ENCODE data around the gene CPT1C. TPM values are rescaled to one million over a fixed set of nuclear protein-coding genes. Genes with fewer than 3 reads are reported as not detected.

Gene CPT1C
- total RNA-seq, 1 donor from 2014 or later = 5.1 TPM

DNA sequence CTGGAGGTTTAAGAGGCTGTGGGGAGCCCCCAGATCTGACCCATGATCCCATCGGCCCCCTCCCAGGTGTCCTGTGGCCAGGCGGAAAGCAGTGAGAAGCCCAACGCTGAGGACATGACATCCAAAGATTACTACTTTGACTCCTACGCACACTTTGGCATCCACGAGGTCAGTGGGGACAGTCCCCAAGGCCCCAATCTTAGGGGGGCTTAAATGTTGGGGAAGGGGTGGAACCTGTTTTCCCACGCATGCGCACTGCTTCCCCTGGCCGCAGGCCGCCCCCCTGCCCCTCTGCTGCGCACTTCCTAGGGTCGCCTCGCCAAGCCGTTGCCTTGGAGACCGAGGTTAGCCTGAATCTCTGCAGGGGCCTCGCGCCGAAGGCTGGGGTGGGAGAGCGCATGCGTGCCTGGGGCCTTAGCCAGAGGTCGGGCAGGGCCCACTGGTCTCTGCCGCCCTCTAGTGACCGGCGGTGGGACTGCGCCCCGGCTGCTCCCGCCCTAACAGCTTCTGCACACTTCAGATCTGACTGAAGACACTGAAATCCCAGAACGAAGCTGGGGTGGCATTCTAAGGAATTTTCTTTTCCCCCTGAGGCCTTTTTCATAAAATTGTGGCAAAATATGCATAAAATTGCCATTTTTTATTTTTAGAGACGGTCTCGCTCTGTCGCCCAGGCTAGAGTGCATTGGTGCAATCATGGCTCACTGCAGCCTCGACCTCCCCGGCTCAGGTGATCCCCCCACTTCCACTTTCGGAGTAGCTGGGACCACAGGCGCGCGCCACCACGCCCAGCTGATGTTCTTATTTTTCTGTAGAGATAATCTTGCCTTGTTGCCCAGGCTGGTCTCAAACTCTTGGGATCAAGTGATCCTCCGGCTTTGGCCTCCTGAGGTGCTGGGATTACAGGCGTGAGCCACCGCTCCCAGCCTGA, 10.2 kb upstream of the CPT1C start:
- intact Hi-C loops (cut with micrococcal nuclease) = loop anchor here (1.0 kb wide), 2 partner anchors 90 to 288 kb away; no protein-coding TSS in a partner anchor

DNA sequence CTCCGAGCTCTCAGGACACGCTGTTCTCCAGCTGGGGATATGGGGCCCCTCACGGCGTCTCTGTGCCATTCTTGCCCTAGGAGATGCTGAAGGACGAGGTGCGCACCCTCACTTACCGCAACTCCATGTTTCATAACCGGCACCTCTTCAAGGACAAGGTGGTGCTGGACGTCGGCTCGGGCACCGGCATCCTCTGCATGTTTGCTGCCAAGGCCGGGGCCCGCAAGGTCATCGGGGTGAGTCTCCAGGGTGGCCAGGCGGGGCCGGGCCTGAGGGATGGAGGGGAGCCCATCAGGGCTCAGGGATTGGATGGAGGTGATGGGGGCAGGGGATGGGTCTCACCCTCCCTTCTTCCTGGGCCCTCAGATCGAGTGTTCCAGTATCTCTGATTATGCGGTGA, 9.1 kb upstream of the CPT1C start:
- intact Hi-C loops (cut with micrococcal nuclease) = no loop called here

DNA sequence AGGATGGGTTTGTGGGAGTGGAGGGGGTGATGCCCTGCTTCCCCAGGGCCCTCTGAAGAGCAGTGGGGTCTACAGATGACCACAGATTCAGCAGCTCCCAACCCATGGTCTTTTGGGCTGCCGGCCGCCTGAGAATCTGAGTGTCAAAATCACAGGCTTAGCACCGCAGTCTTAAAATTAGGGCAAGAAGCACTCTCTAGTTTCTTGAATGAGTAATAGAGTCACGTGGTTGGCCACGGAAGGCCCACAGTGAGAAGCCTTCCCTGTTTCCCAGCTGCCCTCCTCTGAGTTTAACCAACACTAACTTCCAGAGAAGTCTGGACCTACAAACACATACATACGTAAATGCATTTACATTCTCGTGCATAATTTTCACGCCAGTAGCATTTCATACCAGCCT, 8.6 kb upstream of the CPT1C start:
- intact Hi-C loops (cut with micrococcal nuclease) = no loop called here

DNA sequence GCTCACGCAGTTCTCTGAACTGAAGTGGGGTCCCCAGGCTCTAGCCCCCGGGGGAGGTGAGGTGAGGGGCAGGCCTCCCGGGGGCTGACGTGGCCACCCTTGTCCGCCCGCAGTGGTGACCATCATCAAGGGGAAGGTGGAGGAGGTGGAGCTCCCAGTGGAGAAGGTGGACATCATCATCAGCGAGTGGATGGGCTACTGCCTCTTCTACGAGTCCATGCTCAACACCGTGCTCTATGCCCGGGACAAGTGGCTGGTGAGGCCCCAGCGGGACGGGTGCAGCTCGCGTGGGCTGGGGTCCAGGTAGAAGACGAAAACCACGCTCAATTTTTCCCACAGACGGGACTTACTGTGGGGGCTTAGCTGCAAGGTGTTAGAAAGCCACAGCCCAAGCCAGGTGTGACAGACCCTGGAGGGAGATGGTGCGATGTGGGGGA, 7.1 kb upstream of the CPT1C start:
- intact Hi-C loops (cut with micrococcal nuclease) = no loop called here

DNA sequence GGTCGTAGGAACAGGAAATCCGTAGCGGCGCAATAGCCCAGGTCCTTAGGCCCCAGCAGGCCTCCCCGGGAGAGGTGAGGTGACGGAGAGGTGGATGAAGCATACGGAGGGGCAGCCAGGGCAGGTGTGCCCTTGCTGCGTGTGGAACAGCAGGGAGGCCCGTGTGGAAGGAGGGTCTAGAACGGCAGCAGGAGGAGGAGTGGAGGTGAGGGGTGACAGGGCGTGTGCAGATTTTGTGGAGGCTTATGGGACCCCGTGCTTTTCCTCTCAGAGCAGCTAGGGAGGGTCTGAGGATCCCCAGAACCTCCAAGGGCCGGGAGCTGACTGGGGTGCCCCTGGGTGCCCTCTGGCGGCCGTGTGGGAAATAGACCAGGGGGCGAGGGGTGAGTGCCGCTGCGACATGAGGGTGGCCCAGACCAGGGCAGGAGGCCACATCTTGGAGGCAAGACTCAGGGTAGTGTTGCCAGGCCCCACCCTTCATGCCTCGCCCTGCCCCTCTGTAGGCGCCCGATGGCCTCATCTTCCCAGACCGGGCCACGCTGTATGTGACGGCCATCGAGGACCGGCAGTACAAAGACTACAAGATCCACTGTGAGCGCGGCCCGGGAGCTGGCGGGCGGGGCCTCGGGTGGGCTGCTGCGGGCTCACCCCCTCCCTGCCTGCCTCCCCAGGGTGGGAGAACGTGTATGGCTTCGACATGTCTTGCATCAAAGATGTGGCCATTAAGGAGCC, 6.5 kb upstream of the CPT1C start:
- intact Hi-C loops (cut with micrococcal nuclease) = no loop called here

DNA sequence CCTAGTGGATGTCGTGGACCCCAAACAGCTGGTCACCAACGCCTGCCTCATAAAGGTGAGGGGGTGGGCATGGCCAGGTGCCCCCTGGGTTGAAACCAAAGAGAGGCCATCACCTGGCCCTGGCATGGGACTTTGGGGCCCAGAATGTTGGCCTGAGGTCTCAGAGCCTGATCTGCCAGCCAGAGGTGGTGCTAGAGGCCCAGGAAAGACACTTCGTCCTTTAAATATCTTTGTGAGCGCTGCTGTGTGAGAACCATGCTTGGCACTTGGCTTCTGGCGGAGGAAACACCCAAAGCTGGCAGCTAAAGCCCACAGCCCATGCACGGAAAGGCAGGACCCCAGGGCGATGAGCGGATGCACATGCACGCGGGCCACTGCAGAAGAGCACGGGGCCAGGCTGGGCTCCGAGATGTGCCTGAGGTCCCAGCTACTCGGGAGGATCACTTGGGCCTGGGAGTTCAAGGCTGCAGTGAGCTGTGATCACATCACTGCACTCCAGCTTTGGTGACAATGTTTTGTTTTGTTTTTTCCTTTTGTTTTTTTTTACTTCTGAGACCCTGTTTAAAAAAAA, 5.8 kb upstream of the CPT1C start:
- intact Hi-C loops (cut with micrococcal nuclease) = no loop called here

DNA sequence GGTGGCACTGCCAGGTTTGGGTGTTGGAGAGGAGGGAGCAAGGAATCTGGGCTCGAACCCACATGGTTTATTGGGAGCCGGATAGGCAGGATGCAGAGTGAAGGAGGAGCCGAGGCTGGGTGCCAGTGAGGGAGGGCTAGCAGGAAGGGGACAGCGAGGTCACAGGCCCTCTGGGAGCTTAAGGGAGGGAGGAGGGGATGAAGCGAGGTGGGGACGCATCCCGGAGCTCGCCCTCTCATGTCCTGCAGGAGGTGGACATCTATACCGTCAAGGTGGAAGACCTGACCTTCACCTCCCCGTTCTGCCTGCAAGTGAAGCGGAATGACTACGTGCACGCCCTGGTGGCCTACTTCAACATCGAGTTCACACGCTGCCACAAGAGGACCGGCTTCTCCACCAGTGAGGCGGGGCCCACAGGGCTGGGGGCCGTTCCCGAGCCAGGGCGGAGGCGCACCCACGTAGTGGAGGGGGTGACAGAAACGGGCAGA, 5.0 kb upstream of the CPT1C start:
- intact Hi-C loops (cut with micrococcal nuclease) = no loop called here

DNA sequence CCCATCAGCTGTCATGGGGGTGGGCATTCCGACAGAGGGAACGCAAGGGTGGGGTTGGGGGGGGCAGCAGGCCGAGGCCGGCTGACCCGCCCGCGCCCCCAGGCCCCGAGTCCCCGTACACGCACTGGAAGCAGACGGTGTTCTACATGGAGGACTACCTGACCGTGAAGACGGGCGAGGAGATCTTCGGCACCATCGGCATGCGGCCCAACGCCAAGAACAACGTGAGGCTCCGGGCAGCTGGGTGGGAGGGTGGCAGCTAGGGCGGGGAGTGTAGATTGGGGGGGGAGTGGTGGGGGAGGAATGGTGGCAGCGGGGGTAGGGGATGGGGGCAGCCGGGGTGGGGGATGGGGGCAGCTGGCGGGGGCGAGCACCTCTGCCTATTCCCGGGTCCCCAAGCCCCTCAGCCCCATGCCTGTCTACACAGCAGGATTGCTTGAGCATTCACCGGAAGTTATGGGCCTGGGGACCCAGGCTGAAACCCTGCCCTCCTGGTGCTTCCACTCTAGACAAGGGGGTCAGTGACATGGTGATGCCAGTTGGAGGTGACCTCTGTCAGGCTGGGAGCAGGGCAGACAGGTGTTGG, 4.3 kb upstream of the CPT1C start:
- intact Hi-C loops (cut with micrococcal nuclease) = no loop called here

DNA sequence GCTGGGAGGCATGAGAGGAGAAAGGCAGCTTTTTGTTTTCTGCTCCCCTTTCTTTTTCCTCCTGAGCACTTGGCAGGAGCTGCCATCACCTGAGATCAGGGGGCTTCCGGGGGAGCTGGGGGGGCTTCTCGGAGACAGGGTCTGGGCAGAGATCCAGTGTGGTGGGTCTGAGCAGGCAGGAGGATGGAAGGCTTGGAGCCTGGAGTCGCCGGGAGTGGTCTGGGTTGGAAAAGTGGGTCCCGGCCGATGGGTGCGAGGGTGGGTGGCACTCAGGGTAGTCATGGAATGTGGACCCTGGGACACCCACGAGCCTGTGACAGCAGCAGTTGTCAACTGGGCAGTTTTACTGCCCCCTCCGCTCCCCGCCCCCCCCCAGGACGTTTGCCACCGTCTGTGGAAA, 3.8 kb upstream of the CPT1C start:
- intact Hi-C loops (cut with micrococcal nuclease) = no loop called here

DNA sequence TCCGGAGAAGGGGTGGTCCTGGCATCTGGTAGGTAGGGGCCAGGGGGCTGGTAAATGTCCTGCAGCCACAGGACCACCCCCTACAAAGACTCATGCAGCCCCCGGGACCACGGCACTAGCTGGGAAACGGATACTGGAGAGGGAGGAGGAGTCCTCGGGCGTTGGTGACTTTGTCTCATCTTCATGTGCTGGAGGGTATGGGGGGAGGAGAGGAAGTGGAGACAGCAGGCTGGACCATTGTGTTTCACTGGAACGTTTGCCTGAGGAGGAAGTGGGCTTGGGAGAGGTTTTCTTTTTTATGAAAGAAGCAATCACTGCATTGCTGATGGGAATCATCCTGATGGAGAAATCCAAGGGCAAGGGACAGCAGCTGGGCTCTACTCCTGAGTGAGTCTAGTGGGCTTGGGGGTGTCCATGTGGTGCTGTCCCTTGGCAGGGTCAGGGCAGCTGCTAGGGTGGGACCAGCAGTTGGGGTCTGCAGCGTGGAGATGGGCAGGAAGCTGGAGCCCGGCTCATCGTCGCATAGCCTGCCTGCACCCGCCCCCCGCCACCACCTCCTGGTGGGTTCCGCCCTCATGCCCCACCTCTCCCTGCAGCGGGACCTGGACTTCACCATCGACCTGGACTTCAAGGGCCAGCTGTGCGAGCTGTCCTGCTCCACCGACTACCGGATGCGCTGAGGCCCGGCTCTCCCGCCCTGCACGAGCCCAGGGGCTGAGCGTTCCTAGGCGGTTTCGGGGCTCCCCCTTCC, 3.2 kb upstream of the CPT1C start:
- intact Hi-C loops (cut with micrococcal nuclease) = no loop called here

DNA sequence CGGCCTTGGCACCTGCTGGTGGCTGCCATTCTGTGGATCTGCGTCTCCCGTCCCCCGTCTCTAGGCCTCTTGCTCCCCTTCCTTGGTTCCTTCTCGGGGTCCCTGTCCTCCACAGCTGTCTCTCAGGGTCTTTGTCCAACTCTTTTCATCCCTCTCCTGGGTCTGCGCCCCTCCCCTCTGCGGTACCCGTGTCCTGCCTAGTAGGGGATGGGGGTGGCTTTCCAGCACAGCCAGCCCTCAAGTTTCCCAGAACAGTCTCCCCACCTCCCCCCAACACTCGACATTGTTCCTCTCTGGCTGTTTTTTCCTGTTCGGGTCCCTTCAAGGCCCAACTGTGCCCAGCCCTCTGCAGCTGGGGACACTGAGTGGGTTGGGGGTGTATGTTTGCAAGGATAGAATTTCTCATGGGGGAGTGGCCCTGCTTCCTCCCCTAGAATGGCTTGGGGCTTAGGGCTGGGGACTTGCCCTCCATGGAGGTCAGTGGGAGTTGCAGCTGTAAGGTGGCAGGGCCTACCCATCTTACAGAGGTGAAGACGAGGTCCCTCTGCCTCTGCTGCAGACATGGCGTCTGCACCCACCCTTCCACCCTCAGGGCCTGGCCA, 2.3 kb upstream of the CPT1C start:
- intact Hi-C loops (cut with micrococcal nuclease) = no loop called here

DNA sequence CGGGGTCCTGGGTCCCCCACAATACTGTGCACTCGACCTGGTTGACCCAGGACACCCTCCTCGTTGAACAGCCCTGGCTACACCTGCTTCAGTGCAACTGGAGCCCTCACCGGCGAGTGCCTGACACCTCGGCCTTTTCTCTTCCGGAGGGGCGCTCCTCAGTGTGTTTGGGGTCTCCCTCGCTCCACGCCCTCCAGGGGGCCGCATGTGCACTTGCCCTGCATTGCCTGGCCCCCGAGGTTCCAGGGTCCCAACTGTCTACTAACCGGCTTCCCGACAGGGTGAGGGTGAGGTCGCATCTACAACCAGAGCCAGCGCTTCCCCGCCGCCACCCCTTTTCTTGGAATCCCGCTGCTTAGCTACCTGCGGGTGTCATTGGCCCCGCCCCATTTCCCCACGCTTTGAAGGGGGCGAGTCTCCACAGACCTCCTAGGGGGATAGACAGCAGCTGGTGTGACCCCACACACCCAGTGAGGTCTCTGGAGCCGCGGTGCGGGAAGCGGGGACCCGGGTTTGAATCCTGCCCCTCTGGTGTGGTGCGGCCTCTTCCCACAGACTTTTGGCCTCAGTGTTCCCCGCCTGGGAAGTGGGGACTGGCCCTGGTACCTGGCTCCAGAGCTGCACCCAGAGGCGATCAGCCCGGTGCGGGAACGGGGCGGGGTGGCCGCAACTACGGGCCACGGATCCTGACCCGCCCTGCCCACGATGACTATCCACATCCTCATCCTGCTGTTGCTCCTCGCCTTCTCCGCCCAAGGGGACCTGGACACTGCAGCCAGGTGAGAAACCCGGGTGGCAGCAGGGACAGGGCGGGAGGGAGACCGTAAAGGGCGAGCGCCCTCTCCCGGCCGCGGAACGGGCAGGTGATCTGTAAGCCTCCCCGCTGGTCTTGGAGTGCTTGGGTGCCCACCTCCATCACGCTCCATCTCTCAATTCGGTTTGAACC, 1.5 kb upstream of the CPT1C start, which contains the start of gene ADM5:
Gene ADM5 (plus strand): TSS at position 462 of the 946 bp plus-strand sequence. CDS start 244 bp downstream, at position 706.
- intact Hi-C loops (cut with micrococcal nuclease) = loop anchor here (10.0 kb wide), 1 partner anchor 295 kb away; no protein-coding TSS in a partner anchor

DNA sequence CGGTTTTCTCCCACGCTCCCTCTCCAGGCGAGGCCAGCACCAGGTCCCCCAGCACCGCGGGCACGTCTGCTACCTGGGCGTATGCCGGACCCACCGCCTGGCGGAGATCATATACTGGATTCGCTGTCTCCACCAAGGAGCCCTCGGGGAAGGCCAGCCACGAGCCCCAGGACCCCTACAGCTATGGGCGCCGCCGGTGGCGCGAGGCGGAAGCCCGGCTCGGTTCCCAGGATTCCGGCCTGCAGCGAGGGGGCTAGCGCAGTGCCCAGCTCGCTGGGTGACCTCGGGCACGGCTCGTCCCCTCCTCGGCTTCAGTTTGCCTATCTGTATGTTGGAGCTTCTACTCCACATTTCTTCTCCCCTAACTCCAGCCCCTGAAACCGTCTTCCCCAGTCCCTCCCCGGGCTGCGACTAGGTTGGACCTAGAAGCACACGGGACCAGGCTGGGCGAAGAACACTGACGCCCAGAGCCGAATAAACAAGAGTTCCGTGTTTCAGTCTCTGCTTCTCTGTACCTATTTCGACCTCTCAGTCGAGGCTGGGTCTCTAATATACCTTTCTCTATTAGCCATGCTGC, 749 bp upstream of the CPT1C start:
- intact Hi-C loops (cut with micrococcal nuclease) = loop anchor here (10.0 kb wide), 1 partner anchor 295 kb away; no protein-coding TSS in a partner anchor

DNA sequence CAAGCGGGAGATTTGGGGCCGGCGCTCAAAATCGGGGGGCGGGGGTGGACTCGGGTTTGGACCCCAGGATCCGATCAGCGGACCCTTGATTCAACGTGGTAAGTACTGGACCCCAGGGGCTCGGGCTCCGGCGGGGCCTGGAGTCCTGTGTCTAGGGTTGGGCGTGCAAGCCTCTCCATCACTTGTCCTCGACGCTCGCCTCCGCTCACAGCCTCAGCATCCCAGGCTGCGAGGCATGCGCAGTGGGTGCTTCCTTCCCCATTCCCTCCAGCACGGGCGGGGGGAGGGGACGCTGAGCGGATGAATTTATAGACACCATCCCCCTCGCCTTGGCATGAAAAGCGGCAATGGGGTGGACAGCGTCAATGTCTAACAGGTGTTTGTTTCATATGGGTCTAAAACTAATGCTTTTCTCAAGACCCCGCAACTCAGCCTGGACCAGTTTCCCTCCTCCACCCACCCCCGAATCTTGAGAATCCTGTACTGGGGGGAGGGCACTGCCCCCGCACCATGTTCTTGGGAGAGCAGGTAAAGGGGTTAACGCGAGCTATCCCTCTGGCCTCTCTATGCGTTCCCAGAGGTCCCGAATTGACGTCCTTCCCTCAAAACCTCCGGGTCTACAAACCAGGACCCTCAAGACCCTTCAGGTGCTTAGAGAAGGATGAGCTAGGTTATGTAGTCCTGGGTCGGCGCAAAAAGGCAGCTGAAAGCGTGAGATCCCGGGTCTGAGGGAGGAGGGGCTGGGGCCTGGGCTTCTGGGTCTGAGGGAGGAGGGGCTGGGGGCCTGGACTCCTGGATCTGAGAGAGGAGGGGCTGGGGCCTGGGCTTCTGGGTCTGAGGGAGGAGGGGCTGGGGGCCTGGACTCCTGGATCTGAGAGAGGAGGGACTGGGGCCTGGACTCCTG, 579 bp downstream of the CPT1C start:
- intact Hi-C loops (cut with micrococcal nuclease) = loop anchor here (1.0 to 10.0 kb wide), 2 partner anchors 75 to 293 kb away; no protein-coding TSS in a partner anchor

DNA sequence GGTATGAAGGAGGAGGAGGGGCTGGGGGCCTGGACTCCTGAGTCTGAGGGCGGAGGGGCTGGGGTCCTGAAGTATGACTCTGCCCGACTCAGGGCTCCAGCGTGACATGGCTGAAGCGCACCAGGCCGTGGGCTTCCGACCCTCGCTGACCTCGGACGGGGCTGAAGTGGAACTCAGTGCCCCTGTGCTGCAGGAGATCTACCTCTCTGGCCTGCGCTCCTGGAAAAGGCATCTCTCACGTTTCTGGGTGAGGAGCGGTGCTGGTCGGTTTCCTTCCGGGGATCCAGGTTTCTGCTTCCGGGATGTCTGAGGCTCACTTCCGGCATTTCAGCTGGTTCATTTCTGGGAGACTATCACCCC, 1.2 kb downstream of the CPT1C start:
- intact Hi-C loops (cut with micrococcal nuclease) = loop anchor here (10.0 kb wide), 1 partner anchor 293 kb away; no protein-coding TSS in a partner anchor

DNA sequence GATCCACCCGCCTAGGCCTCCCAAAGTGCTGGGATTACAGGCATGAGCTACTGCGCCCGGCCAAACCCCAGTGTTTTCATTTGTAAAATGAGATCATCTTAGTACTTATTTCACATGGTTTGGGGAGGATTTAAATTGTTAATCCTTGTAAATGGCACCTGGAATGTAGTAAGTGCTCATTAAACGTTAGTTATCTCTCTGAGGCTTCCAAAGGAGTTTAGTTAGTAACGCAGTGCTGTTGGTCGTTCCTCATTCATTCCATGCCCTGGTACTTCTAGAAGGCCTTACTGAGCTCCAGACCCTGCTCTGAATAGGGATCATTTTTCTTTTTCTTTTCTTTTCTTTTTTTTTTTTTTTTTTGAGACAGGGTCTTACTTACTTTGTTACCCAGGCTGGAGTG, 5.2 kb downstream of the CPT1C start:
- intact Hi-C loops (cut with micrococcal nuclease) = loop anchor here (10.0 kb wide), 1 partner anchor 289 kb away; no protein-coding TSS in a partner anchor

DNA sequence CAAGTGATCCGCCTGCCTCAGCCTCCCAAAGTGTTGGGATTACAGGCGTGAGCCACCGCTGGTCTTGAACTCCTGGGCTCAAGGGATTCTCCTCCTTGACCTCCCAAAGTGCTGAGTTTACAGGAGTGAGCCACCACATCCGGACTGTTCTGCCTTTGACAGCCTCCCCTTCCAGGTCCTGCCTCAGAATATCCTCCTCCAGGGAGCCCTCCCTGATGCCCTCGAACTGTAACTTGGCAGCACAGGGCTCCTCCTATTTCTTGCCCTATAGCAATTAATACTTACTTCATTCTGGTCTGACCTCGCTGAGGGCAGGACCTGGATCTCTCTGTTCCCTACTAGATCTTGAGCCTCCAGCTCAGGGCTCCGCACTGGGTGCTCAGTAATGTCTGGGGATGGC, 5.9 kb downstream of the CPT1C start:
- intact Hi-C loops (cut with micrococcal nuclease) = loop anchor here (10.0 kb wide), 1 partner anchor 288 kb away; no protein-coding TSS in a partner anchor

Data from T-helper 1 cell treated with Interleukin-12 subunit alpha and Interleukin-12 subunit beta and Interleukin-4 antibody, amounts not matched to agents 30 ng/mL and 1 ng/mL, for 36 hours (primary cell).